Non-pigmented ciliary epithelial cell (primary cell): ENCODE data around the gene TIGD1.
"Not testable (repeated sequence)": the region's sequence is repeated elsewhere in the genome, so short reads cannot be mapped to it uniquely, and the experiment has no call there.

Experiments used
- DNase-seq: peaks from one replicate; pipeline ENCODE4 v3.0.0-alpha.2; 2010; ENCODE audit warnings: low read depth

Gene TIGD1

GRCh38 chr2:232570481-232570880, 20.1 kb upstream of the TIGD1 start:
- DNase-seq: not testable (repeated sequence)

DNA sequence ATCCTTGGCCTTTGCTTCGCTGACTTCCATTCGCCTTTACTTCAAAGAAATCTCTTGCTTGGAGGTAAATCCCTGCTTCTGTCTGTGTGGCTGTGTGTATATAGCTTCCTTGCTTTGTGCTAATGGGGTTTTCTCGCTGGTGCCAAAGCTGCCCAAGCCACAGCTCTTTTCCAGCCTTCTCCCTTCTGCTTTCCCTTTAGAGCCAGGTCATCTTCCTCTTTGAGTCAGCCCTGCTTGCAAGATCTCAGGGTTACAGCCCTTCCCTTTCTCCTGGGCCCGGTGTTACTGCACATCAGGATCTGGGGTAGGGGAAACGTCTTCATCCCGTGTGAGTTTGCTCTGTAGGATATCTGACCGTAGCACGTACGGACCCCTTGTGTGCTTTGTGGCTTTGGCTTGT, 19.2 kb upstream of the TIGD1 start:
- no peak for DNase-seq

GRCh38 chr2:232568161-232568560, 17.8 kb upstream of the TIGD1 start:
- DNase-seq: no peak

- no peak for DNase-seq
Measured at GRCh38 chr2:232567721-232568120, 17.4 kb upstream of the TIGD1 start.

- DNase-seq: no peak
Measured at GRCh38 chr2:232563580-232563979, 13.2 kb upstream of the TIGD1 start.

DNA sequence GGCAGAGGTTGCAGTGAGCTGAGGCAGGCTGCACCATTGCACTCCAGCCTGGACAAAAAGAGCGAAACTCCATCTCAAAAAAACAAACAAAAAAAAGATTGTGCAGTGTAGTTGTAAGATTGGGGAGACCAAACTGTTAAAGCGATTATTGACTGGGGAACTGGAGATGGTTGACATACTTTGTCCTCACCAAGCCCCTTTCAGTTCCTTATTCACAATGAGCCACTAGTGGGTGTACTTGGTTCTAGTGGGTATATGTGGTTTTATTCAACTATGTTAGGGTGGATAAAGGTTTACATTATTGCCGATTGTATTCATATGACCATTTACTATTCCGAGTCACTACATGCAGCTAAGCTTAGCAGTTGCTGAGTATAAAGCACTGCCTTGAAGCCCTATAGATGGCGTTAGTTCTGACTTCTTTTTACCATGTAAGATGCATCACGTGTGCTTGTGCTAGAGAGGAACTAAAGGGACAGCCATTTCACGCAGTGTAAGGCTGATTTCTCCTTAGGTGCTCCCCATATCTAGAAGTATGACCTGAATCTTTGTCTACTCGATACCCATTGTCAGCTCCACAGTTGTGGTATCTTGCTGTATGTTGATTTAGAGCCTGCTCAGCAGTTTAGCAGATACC, 12.3 kb upstream of the TIGD1 start:
- DNase-seq: no peak

GRCh38 chr2:232556426-232556825, 6.1 kb upstream of the TIGD1 start:
- DNase-seq: no peak

DNA sequence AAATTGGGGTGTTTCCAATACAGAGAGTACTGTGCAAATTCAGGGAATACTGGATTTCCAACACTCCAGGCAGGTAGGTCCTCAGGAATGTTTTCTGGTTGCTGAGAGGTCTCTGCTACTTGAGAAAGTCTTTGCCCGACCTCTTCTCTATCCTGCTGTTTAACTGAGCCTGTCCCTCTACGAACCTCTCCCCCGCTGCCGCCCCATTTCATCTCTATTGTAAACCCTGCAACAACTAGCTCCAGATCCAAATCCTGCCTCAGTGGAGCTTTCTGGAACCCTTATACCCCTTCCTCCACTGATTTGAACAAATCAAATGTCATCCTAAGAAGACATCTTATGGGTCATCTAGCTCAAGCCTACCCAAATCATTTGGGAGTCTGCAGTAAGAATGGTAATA, 1.4 kb upstream of the TIGD1 start:
- no peak for DNase-seq

DNA sequence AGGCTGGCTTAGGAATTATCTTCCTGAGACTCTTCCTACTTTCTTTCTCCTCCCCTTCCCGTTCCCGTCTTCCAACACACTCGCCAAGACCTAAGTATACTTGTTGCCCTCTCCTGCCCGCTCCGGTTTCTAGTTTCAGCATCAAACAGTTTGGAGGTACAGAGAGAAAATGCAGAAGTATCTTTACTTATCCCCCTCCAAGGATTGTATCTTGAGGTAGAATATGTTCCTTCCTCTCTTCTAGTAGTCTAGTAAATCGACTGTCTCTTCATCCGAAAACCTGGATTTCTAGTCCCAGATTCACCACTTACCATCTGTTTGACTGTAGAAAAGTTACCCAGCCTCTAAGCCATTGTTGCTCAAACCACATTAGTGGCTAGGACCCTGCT, 887 bp upstream of the TIGD1 start:
- DNase-seq: no peak

DNA sequence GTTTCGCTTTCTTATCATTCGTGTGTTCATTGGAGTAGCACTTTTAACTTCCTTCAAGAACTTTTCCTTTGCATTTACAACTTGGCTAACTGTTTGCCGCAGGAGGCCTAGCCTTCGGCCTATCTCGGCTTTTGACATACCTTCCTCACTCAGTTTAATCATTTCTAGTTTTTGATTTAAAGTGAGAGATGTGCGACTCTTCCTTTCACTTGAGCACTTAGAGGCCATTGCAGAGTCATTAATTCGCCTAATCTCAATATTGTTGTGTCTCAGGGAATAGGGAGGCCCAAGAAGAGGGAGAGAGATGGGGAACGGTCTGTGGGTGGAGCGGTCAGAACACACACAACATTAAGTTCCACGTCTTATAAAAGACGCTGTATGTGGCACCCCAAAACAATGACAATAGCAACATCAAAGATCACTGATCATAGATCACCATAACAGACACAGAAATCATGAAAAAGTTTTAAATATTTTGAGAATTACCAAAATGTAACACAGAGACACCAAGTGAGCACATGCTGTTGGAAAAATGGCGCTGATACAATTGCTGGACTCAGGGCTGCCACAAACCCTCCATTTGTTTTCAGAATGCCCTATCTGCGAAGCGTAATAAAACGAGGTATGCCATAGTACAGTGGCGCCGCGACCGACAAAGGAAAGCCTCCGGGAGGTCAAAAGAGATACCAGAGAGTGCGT, 553 bp downstream of the TIGD1 start:
- DNase-seq: no peak

DNA sequence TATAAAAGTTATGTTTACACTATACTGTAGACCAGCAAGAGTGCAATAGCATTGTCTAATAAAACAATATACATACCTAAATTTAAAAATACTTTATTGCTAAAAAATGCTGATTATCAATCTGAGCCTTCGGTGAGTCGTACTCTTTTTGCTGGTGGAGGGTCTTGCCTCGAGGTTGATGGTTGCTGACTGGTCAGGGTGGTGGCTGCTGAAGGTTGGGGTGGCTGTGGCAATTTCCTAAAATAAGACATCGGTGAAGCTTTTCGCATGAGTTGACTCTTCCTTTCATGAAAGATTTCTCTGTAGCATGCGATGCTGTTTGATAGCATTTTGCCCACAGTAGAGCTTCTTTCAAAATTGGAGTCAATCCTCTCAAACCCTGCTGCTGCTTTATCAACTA, 2.4 kb downstream of the TIGD1 start:
- no peak for DNase-seq

GRCh38 chr2:232545511-232546375, 4.6 kb downstream of the TIGD1 start:
- DNase-seq: no peak

- DNase-seq: no peak
Measured at GRCh38 chr2:232544674-232545073, 5.7 kb downstream of the TIGD1 start.

- no peak for DNase-seq
Measured at GRCh38 chr2:232543928-232544631, 6.3 kb downstream of the TIGD1 start.

DNA sequence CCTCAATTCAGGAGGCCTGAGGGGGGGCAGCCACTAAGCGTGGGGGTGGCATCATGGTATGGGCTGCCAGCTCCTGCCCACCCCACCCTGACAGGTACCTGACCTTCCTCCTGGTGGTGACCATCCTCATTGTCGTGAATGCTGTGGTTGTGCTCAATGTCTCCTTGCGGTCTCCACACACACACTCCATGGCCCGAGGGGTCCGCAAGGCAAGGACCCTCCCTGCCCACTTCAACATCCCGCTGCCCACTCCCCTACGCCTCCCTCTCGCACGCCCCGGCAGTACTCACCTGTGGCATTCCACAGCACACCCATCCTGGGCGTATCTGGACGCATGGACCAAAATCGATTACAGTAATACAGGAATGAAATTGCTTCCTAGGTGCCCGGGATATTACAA, 6.9 kb downstream of the TIGD1 start:
- no peak for DNase-seq

- no peak for DNase-seq
Measured at GRCh38 chr2:232542715-232543467, 7.5 kb downstream of the TIGD1 start.

DNA sequence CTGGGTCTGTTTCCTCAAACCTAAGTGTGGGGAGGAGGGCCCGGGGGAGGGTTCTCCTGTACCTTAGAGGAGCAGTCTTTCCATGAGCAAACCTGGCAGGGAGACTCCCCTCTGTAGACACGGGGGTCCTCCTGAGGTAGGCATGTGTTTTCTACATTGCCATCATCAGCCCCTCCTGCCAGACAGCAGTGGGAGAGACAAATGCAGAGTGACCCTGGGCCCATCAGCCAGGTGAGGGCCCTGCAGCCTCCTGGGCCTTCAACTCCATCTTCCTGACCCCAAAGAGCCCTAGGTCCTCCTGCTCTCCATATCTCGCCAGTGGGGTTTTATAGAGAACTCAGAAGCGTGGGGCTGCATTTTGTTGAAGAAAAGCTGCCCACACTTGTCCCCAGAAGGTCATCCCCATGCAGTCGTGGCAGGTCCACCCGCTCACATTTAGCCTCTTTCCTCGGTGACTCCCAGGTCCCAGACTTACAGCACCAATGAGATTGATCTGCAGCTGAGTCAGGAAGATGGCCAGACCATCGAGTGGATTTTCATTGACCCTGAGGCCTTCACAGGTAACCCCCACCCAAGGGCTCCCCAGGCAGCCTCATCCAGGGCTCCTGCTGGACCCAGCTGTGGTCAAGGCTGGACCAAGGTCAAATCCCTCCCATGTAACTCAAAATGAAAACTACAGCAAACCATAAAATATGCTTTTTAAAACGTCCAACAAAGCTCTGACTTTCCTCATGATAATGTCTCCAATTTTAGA, 8.2 kb downstream of the TIGD1 start:
- DNase-seq: no peak

DNA sequence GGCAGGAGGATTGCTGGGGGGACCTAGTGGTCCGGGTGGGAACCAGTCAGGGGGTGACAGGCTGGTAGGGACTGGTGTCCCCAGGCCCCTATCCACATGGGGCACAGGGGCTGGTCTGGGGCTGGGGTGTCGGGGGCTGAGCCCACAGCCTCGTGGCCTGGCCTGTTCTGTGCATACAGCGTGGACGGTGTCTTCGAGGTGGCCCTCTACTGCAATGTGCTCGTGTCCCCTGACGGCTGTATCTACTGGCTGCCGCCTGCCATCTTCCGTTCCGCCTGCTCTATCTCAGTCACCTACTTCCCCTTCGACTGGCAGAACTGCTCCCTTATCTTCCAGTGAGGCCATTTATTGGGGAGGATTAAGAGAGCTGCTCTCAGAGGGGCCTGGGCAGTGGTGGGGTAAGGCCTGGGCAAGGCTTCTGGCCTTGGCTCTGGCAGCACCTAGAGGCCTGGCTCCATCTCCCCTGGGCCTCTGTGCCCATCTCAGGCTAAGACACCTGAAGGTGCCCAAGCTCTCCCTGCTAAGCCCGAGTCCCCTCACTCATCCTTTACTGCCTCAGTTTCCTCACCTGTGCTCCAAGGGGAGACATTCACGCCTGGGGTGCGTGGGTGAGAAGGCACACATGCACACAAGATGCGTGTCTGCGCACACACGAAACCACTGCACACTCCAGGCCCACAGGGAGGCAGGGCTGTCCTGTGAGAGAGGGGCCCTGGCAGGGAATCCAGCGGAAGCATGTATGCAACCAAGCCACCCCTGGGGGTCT, 9.0 kb downstream of the TIGD1 start:
- no peak for DNase-seq

GRCh38 chr2:232540441-232541041, 9.8 kb downstream of the TIGD1 start:
- DNase-seq: no peak
